OCI-LY7 (cell line): Measurements from ENCODE around the gene NOXA1.

Experiments
- CTCF ChIP-seq: fragments of 200-600 bp; sonication (generic); conservative IDR thresholded peaks from 2 replicates; pipeline ENCODE4 v1.5.1; 2014; ENCODE audit warnings: mild to moderate bottlenecking, antibody characterized with exemption, low read length, moderate library complexity, mixed read lengths
- EZH2phosphoT487 ChIP-seq: fragments of 200-600 bp; sonication (generic); IDR thresholded peaks from 2 replicates; pipeline ENCODE4 v1.6.1; 2018; ENCODE audit warnings: low read depth, borderline replicate concordance, mild to moderate bottlenecking, mixed run types, antibody characterized with exemption, low read length, moderate library complexity, mixed read lengths

- TF ChIP-seq EZH2phosphoT487 (no peak), CTCF (no peak)
Measured at GRCh38 chr9:137406876-137407589, 16.2 kb upstream of the NOXA1 start.
